IPS-18c (cell line): ENCODE measurements around the gene CENPC.
"Not testable (repeated sequence)": the region's sequence is repeated elsewhere in the genome, so short reads cannot be mapped to it uniquely, and the experiment has no call there.

Experiments
- H3K4me3 ChIP-seq: 2 replicates; pipeline ENCODE4 v1.7.0; 2013; ENCODE audit warnings: low read depth, mild to moderate bottlenecking, low read length, moderate library complexity; ENCODE audit not compliant: insufficient read depth
- H3K9me3 ChIP-seq: one replicate; pipeline ENCODE4 v1.6.1; 2013; ENCODE audit warnings: mild to moderate bottlenecking, low read length, moderate library complexity; ENCODE audit not compliant: control insufficient read depth, insufficient read depth

The CENPC gene

GRCh38 chr4:67451464-67451863 is 93.8 kb downstream of the CENPC start:
- Histone ChIP-seq H3K9me3 (no peaks in the 10 kb centered on the region), H3K4me3 (no peak overlapping the region)

GRCh38 chr4:67448621-67449020 is 96.7 kb downstream of the CENPC start:
- H3K9me3 ChIP-seq, result no peaks in the 10 kb centered on the region
- no peak overlapping the region for H3K4me3 ChIP-seq

- H3K9me3 ChIP-seq, result no peaks in the 10 kb centered on the region
- no peak overlapping the region for H3K4me3 ChIP-seq
Measured at GRCh38 chr4:67447873-67448272, 97.4 kb downstream of the CENPC start.

- no peak overlapping the region for H3K4me3 ChIP-seq
Measured at GRCh38 chr4:67446811-67447210, 98.5 kb downstream of the CENPC start.

GRCh38 chr4:67445881-67446280 is 99.4 kb downstream of the CENPC start:
- not testable (repeated sequence) for H3K4me3 ChIP-seq, H3K9me3 ChIP-seq

More at GRCh38 chr4:67446811-67447210, 98.5 kb downstream of the CENPC start:
- H3K9me3 ChIP-seq, result no peaks in the 10 kb centered on the region

- Histone ChIP-seq H3K9me3 (no peaks in the 10 kb centered on the region), H3K4me3 (no peak overlapping the region)
Measured at GRCh38 chr4:67438975-67439374, 106.3 kb downstream of the CENPC start.

GRCh38 chr4:67437974-67438713 is 107.2 kb downstream of the CENPC start:
- H3K9me3 ChIP-seq, result no peaks in the 10 kb centered on the region
- H3K4me3 ChIP-seq, result no peak overlapping the region

GRCh38 chr4:67436742-67437141 is 108.6 kb downstream of the CENPC start:
- H3K4me3 ChIP-seq, result no peak overlapping the region
- no peaks in the 10 kb centered on the region for H3K9me3 ChIP-seq

- H3K9me3 ChIP-seq, result no peaks in the 10 kb centered on the region
Measured at GRCh38 chr4:67430989-67431388, 114.3 kb downstream of the CENPC start.

GRCh38 chr4:67428819-67429218 is 116.5 kb downstream of the CENPC start:
- no peak overlapping the region for H3K4me3 ChIP-seq
- H3K9me3 ChIP-seq, result no peaks in the 10 kb centered on the region

More at GRCh38 chr4:67430989-67431388, 114.3 kb downstream of the CENPC start:
- H3K4me3 ChIP-seq, result no peak overlapping the region
